H1 (cell line): ENCODE results near the gene ZMPSTE24. TPM values are rescaled to one million over a fixed set of nuclear protein-coding genes. Genes with fewer than 3 reads are reported as not detected.

Source experiments
- CBX8 ChIP-seq: fragments of 300-800, 300-1000 bp; sonication (generic); IDR thresholded peaks from 2 replicates; pipeline ENCODE4 v1.7.1; 2016; ENCODE audit warnings: low read depth, low read length, borderline replicate concordance
- EZH2 ChIP-seq: fragments of 200-600 bp; sonication (generic); IDR thresholded peaks from 2 replicates; pipeline ENCODE4 v1.7.1; 2012; ENCODE audit warnings: low read depth, mild to moderate bottlenecking, moderate library complexity, low read length, inconsistent platforms; ENCODE audit not compliant: severe bottlenecking
- MAFK ChIP-seq: IDR thresholded peaks from 2 replicates; pipeline ENCODE4 v1.6.1; 2012; ENCODE audit warnings: low read depth, mild to moderate bottlenecking, improper control_type of control experiment, low read length
- RBBP5 ChIP-seq: IDR thresholded peaks from 2 replicates; pipeline ENCODE4 v1.7.1; 2012; ENCODE audit warnings: low read depth, mild to moderate bottlenecking, inconsistent platforms, low read length, moderate library complexity, borderline replicate concordance
- SP4 ChIP-seq: IDR thresholded peaks from 2 replicates; pipeline ENCODE4 v1.6.1; 2012; ENCODE audit warnings: low read length, inconsistent platforms
- TAF1 ChIP-seq: IDR thresholded peaks from 2 replicates; pipeline ENCODE4 v1.6.1; 2011; ENCODE audit warnings: mild to moderate bottlenecking, low read depth, low read length
- TBP ChIP-seq: IDR thresholded peaks from 2 replicates; pipeline ENCODE4 v1.6.1; 2011; ENCODE audit warnings: low read depth, low read length, improper control_type of control experiment
- ZNF274 ChIP-seq: IDR thresholded peaks from 2 replicates; pipeline ENCODE4 v1.7.0; 2012; ENCODE audit warnings: low read length, borderline replicate concordance; ENCODE audit errors: extremely low read depth
- polyA plus RNA-seq, 7 experiments: library from polyadenylated mRNA; depleted of rRNA in 3 of 7; stranded (reverse) in 5 of 7; unstranded in 2 of 7; fragments of >200 nt in 5 of 7; fragments of 200-250 nt in 2 of 7; gene quantifications; 1 replicate in 5 of 7; 2 replicates in 1 of 7; 4 replicates in 1 of 7; pipeline versions ENCODE4 v1.2.1 to v1.2.3, GENCODE V29; 2011 to 2013; ENCODE audit warnings: missing spikeins in 2 of 7, mixed read lengths in 2 of 7
- total RNA-seq: library from RNA; stranded (reverse); fragmentation: NEBNext Ultra II Directional; extraction: Animal tissue kit (Norgen Biotek cat#: 25700); gene quantifications from 2 replicates; pipeline ENCODE4 v1.2.1, GENCODE V29; 2021
- TF ChIP-seq, protein P1 (sequence below): fragments of 300-600 bp; sonication (generic); IDR thresholded peaks from 2 replicates; pipeline ENCODE4 v1.7.1; 2012; ENCODE audit warnings: low read length, moderate library complexity, mild to moderate bottlenecking, inconsistent platforms; ENCODE audit not compliant: insufficient replicate concordance

The ZMPSTE24 gene
- total and polyA plus RNA-seq, 2 of the 8 experiments (the other 6 are each of a cell fraction or from before 2014, with no cell fraction given) = 12.7 to 42.9 TPM

DNA sequence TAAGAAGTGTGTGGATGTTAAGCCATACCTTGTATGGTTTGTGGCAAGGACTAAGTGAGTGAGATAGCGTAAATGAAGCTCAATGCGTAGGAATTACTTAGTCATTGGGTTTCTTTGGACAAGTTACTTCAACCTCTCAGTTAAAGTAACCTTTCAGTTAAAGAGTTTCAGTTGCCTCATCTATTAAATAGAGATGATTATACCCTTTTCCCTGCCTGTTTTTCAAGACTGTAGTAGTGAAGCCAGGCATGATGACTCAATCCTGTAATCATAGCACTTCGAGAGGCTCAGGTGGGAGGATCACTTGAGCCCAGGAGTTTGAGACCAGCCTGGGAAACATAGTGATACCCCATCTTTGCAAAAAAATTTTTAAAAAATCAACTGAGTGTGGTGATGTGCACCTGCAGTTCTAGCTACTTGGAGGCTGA is 6.3 kb downstream of the ZMPSTE24 start (continued):
- TF ChIP-seq, protein P1, sequence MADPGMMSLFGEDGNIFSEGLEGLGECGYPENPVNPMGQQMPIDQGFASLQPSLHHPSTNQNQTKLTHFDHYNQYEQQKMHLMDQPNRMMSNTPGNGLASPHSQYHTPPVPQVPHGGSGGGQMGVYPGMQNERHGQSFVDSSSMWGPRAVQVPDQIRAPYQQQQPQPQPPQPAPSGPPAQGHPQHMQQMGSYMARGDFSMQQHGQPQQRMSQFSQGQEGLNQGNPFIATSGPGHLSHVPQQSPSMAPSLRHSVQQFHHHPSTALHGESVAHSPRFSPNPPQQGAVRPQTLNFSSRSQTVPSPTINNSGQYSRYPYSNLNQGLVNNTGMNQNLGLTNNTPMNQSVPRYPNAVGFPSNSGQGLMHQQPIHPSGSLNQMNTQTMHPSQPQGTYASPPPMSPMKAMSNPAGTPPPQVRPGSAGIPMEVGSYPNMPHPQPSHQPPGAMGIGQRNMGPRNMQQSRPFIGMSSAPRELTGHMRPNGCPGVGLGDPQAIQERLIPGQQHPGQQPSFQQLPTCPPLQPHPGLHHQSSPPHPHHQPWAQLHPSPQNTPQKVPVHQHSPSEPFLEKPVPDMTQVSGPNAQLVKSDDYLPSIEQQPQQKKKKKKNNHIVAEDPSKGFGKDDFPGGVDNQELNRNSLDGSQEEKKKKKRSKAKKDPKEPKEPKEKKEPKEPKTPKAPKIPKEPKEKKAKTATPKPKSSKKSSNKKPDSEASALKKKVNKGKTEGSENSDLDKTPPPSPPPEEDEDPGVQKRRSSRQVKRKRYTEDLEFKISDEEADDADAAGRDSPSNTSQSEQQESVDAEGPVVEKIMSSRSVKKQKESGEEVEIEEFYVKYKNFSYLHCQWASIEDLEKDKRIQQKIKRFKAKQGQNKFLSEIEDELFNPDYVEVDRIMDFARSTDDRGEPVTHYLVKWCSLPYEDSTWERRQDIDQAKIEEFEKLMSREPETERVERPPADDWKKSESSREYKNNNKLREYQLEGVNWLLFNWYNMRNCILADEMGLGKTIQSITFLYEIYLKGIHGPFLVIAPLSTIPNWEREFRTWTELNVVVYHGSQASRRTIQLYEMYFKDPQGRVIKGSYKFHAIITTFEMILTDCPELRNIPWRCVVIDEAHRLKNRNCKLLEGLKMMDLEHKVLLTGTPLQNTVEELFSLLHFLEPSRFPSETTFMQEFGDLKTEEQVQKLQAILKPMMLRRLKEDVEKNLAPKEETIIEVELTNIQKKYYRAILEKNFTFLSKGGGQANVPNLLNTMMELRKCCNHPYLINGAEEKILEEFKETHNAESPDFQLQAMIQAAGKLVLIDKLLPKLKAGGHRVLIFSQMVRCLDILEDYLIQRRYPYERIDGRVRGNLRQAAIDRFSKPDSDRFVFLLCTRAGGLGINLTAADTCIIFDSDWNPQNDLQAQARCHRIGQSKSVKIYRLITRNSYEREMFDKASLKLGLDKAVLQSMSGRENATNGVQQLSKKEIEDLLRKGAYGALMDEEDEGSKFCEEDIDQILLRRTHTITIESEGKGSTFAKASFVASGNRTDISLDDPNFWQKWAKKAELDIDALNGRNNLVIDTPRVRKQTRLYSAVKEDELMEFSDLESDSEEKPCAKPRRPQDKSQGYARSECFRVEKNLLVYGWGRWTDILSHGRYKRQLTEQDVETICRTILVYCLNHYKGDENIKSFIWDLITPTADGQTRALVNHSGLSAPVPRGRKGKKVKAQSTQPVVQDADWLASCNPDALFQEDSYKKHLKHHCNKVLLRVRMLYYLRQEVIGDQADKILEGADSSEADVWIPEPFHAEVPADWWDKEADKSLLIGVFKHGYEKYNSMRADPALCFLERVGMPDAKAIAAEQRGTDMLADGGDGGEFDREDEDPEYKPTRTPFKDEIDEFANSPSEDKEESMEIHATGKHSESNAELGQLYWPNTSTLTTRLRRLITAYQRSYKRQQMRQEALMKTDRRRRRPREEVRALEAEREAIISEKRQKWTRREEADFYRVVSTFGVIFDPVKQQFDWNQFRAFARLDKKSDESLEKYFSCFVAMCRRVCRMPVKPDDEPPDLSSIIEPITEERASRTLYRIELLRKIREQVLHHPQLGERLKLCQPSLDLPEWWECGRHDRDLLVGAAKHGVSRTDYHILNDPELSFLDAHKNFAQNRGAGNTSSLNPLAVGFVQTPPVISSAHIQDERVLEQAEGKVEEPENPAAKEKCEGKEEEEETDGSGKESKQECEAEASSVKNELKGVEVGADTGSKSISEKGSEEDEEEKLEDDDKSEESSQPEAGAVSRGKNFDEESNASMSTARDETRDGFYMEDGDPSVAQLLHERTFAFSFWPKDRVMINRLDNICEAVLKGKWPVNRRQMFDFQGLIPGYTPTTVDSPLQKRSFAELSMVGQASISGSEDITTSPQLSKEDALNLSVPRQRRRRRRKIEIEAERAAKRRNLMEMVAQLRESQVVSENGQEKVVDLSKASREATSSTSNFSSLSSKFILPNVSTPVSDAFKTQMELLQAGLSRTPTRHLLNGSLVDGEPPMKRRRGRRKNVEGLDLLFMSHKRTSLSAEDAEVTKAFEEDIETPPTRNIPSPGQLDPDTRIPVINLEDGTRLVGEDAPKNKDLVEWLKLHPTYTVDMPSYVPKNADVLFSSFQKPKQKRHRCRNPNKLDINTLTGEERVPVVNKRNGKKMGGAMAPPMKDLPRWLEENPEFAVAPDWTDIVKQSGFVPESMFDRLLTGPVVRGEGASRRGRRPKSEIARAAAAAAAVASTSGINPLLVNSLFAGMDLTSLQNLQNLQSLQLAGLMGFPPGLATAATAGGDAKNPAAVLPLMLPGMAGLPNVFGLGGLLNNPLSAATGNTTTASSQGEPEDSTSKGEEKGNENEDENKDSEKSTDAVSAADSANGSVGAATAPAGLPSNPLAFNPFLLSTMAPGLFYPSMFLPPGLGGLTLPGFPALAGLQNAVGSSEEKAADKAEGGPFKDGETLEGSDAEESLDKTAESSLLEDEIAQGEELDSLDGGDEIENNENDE = no peak
- TF ChIP-seq TBP (no peak), EZH2 (no peak), MAFK (no peak), SP4 (no peak), ZNF274 (no peak), CBX8 (no peak), TAF1 (no peak), RBBP5 (no peak)
